ENCODE data around the gene FUBP3. TPM values are rescaled to one million over a fixed set of nuclear protein-coding genes. Genes with fewer than 3 reads are reported as not detected.

The FUBP3 gene
- 10 to 100 TPM; 22.5 to 37.4 (median 25.7) TPM for polyA plus RNA-seq (ENCODE audit: low read depth in 6 of 6)

GRCh38 chr9:130578865-130579737 is at the start of gene FUBP3:
TSS of gene FUBP3 (plus strand) at chr9:130579577. CDS start at chr9:130579681, 104 bp downstream.
- no peaks in the 10 kb centered on the region for H3K27me3 Mint-ChIP-seq
- H3K4me3 Mint-ChIP-seq, result peak within 1 kb of the TSS; percentile 84 to 97 (median 92)
- no peaks in the 10 kb centered on the region for H3K9me3 Mint-ChIP-seq
- DNase-seq, result peak; percentile 78
- ATAC-seq (ENCODE audit: low read depth in 2 of 2), result peak; percentile 80 to 85
- peaks cover 21 to 46% (median 36%) of the 10 kb centered on the region in 3 donors for H3K4me1 Mint-ChIP-seq
- H3K36me3 Mint-ChIP-seq, result no peaks in the 10 kb centered on the region
- H3K27ac Mint-ChIP-seq, result peak within 1 kb of the TSS; percentile 56 to 96 (median 91)

GRCh38 chr9:130530938-130531337 is 48.4 kb upstream of the FUBP3 start:
- H3K4me3 Mint-ChIP-seq, result no peak overlapping the region
- ATAC-seq (ENCODE audit: low read depth in 2 of 2), result no peak

GRCh38 chr9:130531670-130532069 is 47.7 kb upstream of the FUBP3 start:
- peaks cover 0 to 5% of the 10 kb centered on the region in 2 donors for H3K36me3 Mint-ChIP-seq
- H3K27ac Mint-ChIP-seq, result no peak overlapping the region

More at GRCh38 chr9:130530938-130531337, 48.4 kb upstream of the FUBP3 start:
- Mint-ChIP-seq H3K27me3 (peaks cover 28 to 51% (median 43%) of the 10 kb centered on the region in 3 donors), H3K36me3 (peaks cover 0 to 5% of the 10 kb centered on the region in 2 donors), H3K4me1 (peaks cover 0 to 4% (median 0%) of the 10 kb centered on the region in 3 donors), H3K9me3 (no peaks in the 10 kb centered on the region), H3K27ac (peak overlapping the region in 1 of 6 donors; percentile 64)
- no peak for DNase-seq

GRCh38 chr9:130532426-130533080 is 46.8 kb upstream of the FUBP3 start:
- H3K9me3 Mint-ChIP-seq, result no peaks in the 10 kb centered on the region
- peak overlapping the region in 1 of 8 donors; percentile 14 for H3K4me3 Mint-ChIP-seq
- no peak for ATAC-seq (ENCODE audit: low read depth in 2 of 2)
- peaks cover 0 to 5% of the 10 kb centered on the region in 2 donors for H3K36me3 Mint-ChIP-seq
- peaks cover 39 to 57% (median 48%) of the 10 kb centered on the region in 3 donors for H3K27me3 Mint-ChIP-seq
- no peak overlapping the region for H3K27ac Mint-ChIP-seq
- peaks cover 0 to 5% (median 4%) of the 10 kb centered on the region in 3 donors for H3K4me1 Mint-ChIP-seq
- DNase-seq, result no peak

More at GRCh38 chr9:130531670-130532069, 47.7 kb upstream of the FUBP3 start:
- DNase-seq (no peak), ATAC-seq (ENCODE audit: low read depth in 2 of 2) (no peak)
- Mint-ChIP-seq H3K4me3 (no peak overlapping the region), H3K27me3 (peaks cover 33 to 55% (median 46%) of the 10 kb centered on the region in 3 donors), H3K9me3 (no peaks in the 10 kb centered on the region), H3K4me1 (peaks cover 0 to 5% (median 0%) of the 10 kb centered on the region in 3 donors)

GRCh38 chr9:130535818-130536521 is 43.4 kb upstream of the FUBP3 start:
- no peaks in the 10 kb centered on the region for H3K9me3 Mint-ChIP-seq
- H3K4me1 Mint-ChIP-seq, result peaks cover 0 to 9% (median 8%) of the 10 kb centered on the region in 3 donors
- peaks cover 0 to 5% of the 10 kb centered on the region in 2 donors for H3K36me3 Mint-ChIP-seq
- DNase-seq (no peak), ATAC-seq (ENCODE audit: low read depth in 2 of 2) (no peak)
- peak overlapping the region in 1 of 6 donors; percentile 70 for H3K27ac Mint-ChIP-seq
- H3K27me3 Mint-ChIP-seq, result peaks cover 55 to 79% (median 76%) of the 10 kb centered on the region in 3 donors
- H3K4me3 Mint-ChIP-seq, result peak overlapping the region in 1 of 8 donors; percentile 38

- H3K27me3 Mint-ChIP-seq, result peaks cover 53 to 82% (median 81%) of the 10 kb centered on the region in 3 donors
- peaks cover 0 to 9% (median 8%) of the 10 kb centered on the region in 3 donors for H3K4me1 Mint-ChIP-seq
- ATAC-seq (ENCODE audit: low read depth in 2 of 2), result no peak
- H3K36me3 Mint-ChIP-seq, result peaks cover 0 to 5% of the 10 kb centered on the region in 2 donors
- peak overlapping the region in 1 of 6 donors; percentile 21 for H3K27ac Mint-ChIP-seq
- DNase-seq, result no peak
- H3K4me3 Mint-ChIP-seq, result no peak overlapping the region
- H3K9me3 Mint-ChIP-seq, result no peaks in the 10 kb centered on the region
Measured at GRCh38 chr9:130536701-130537107, 42.7 kb upstream of the FUBP3 start.

GRCh38 chr9:130537346-130538050 is 41.9 kb upstream of the FUBP3 start:
- peaks cover 0 to 9% (median 8%) of the 10 kb centered on the region in 3 donors for H3K4me1 Mint-ChIP-seq
- ATAC-seq (ENCODE audit: low read depth in 2 of 2) (no peak), DNase-seq (no peak)
- H3K4me3 Mint-ChIP-seq, result no peak overlapping the region
- no peak overlapping the region for H3K27ac Mint-ChIP-seq
- peaks cover 55 to 87% (median 84%) of the 10 kb centered on the region in 3 donors for H3K27me3 Mint-ChIP-seq
- no peaks in the 10 kb centered on the region for H3K9me3 Mint-ChIP-seq
- H3K36me3 Mint-ChIP-seq, result peaks cover 0 to 5% of the 10 kb centered on the region in 2 donors

- peaks cover 48 to 83% (median 82%) of the 10 kb centered on the region in 3 donors for H3K27me3 Mint-ChIP-seq
- no peak for DNase-seq
- H3K4me3 Mint-ChIP-seq, result no peak overlapping the region
- no peak for ATAC-seq (ENCODE audit: low read depth in 2 of 2)
- peaks cover 0 to 1% of the 10 kb centered on the region in 2 donors for H3K36me3 Mint-ChIP-seq
- H3K27ac Mint-ChIP-seq, result no peak overlapping the region
- peaks cover 0 to 9% (median 8%) of the 10 kb centered on the region in 3 donors for H3K4me1 Mint-ChIP-seq
- no peaks in the 10 kb centered on the region for H3K9me3 Mint-ChIP-seq
Measured at GRCh38 chr9:130539420-130540223, 39.8 kb upstream of the FUBP3 start.

- peaks cover 34 to 72% (median 71%) of the 10 kb centered on the region in 3 donors for H3K27me3 Mint-ChIP-seq
- H3K9me3 Mint-ChIP-seq, result no peaks in the 10 kb centered on the region
- no peak overlapping the region for H3K4me3 Mint-ChIP-seq
- H3K4me1 Mint-ChIP-seq, result peaks cover 0 to 8% (median 4%) of the 10 kb centered on the region in 3 donors
- ATAC-seq (ENCODE audit: low read depth in 2 of 2) (no peak), DNase-seq (no peak)
- no peak overlapping the region for H3K27ac Mint-ChIP-seq
- H3K36me3 Mint-ChIP-seq, result no peaks in the 10 kb centered on the region
Measured at GRCh38 chr9:130541533-130541932, 37.8 kb upstream of the FUBP3 start.

GRCh38 chr9:130542038-130542437 is 37.3 kb upstream of the FUBP3 start:
- H3K27me3 Mint-ChIP-seq, result peaks cover 29 to 67% (median 66%) of the 10 kb centered on the region in 3 donors
- H3K27ac Mint-ChIP-seq, result no peak overlapping the region
- H3K4me1 Mint-ChIP-seq, result peaks cover 0 to 8% (median 4%) of the 10 kb centered on the region in 3 donors
- no peaks in the 10 kb centered on the region for H3K9me3 Mint-ChIP-seq
- no peaks in the 10 kb centered on the region for H3K36me3 Mint-ChIP-seq
- H3K4me3 Mint-ChIP-seq, result no peak overlapping the region
- ATAC-seq (ENCODE audit: low read depth in 2 of 2) (no peak), DNase-seq (no peak)

GRCh38 chr9:130542457-130543228 is 36.7 kb upstream of the FUBP3 start:
- Mint-ChIP-seq H3K36me3 (no peaks in the 10 kb centered on the region), H3K9me3 (peaks cover 0 to under 1% (median 0%) of the 10 kb centered on the region in 7 donors), H3K27me3 (peaks cover 25 to 61% (median 60%) of the 10 kb centered on the region in 3 donors), H3K4me3 (no peak overlapping the region), H3K4me1 (peaks cover 0 to 3% (median 3%) of the 10 kb centered on the region in 3 donors), H3K27ac (no peak overlapping the region)
- no peak for DNase-seq
- no peak for ATAC-seq (ENCODE audit: low read depth in 2 of 2)
